Measurements from ENCODE around the gene FLYWCH1. TPM values are rescaled to one million over a fixed set of nuclear protein-coding genes. Genes with fewer than 3 reads are reported as not detected.
A peak's percentile ranks its signal among the peaks of the same experiment; 100 is the strongest.

FLYWCH1 gene
- total and polyA plus RNA-seq, 9 of the 15 experiments (the other 6 are each of a cell fraction or from before 2014, with no cell fraction given) = 0.18 to 33.6 (median 11.3) TPM

DNA sequence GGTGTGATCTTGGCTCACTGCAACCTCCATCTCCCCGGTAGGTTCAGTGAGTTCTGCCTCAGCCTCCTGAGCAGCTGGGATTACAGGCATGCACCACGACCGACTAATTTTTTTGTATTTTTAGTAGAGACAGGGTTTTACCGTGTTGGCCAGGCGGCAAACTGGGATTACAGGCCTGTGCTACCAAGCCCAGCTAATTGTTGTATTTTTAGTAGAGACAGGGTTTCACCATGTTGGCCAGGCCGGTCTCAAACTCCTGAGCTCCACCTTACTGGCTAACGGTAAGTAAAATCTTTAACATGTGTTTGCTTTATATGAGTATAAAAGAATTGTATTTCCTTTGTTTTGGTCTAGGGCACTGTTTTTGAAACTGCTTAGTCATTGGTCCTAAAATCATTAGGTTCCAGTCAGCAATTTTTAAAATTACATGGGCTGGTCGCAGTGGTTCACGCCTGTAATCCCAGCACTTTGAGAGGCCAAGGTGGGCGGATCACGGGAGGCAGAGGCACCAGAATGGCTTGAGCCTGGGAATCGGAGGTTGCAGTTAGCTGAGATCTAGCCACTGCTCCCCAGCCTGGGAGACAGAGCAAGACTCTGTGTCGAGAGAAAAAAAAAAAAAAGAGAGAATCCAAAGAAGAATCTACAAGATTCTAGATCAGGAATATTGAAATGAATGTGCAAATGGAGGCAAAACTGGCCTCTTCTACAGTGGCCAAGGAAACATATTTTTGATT lies 3.6 kb downstream of the FLYWCH1 start (continued):
- TF ChIP-seq MLX (CRISPR knock-in tag; conservative IDR thresholded peaks at IDR 0.05) = no peak
- peak; percentile 100 for TF ChIP-seq C11orf30 (IDR thresholded peaks at IDR 0.05; ENCODE audit: low read depth)
- no peak for TF ChIP-seq KLF1 (tag; IDR thresholded peaks at IDR 0.05)
- TF ChIP-seq ZBTB17 (CRISPR knock-in tag; IDR thresholded peaks at IDR 0.05) = no peak
- TF ChIP-seq MAFG (tag; conservative IDR thresholded peaks at IDR 0.05) = peak; percentile 99
- no peak for TF ChIP-seq ZNF140 (CRISPR knock-in tag; IDR thresholded peaks at IDR 0.05)
- TF ChIP-seq SMAD4 (CRISPR knock-in tag; conservative IDR thresholded peaks at IDR 0.05) = 0 out of 2 replicates have a peak, but pooled peaks have one; percentile 28

DNA sequence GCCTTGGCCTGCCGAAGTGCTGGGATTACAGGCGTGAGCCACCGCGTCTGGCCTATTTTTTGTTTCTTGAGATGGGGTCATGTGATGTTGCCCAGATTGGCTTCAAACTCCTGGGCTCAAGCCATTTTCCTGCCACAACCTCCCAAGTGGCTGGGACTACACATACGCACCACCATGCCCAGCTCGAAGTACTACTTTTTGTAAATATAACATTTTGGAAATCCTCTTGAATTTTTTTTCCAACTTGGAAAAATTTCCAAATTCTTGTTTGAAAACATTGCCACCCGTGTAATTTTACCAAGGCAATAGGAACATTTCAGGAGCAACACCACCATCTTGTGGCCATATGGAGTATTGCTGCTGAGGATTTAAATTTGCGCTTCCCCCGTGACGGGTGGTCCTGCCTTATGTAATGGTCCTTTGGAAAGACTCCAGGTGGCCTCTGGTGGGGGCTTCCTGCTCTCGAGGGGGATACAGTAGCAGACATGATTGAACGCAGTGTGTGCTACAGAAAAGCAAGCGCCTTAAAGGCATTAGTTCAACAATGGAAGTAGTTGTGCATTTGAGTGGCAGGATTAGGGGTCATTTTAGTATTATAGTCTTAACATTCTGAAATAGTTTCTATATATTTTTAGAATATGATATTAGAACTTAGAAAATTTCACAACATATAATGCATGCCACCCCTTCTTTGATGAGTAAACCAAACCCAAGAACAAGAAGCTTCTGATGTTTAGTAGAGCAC lies 8.0 kb downstream of the FLYWCH1 start:
- 14% methylated on average over 13 of the region's 13 CpGs for WGBS (ENCODE audit: insufficient coverage, low coverage, missing lambda C conversion rate)
- Histone ChIP-seq H4K20me1 (replicated peaks; ENCODE audit: control insufficient read depth, insufficient read depth, low read length) (no peaks in the 10 kb centered on the region), H3K4me3 (no peak overlapping the region), H2AFZ (ENCODE audit: low read depth, low read length) (no peak overlapping the region), H3K9me3 (replicated peaks; ENCODE audit: control insufficient read depth, insufficient read depth, low read depth, low read length) (no peaks in the 10 kb centered on the region), H3K79me2 (ENCODE audit: control insufficient read depth, insufficient read depth, low read length) (no peaks in the 10 kb centered on the region), H3K36me3 (ENCODE audit: control insufficient read depth, insufficient read depth, low read length) (peaks cover 39% of the 10 kb centered on the region; the same call in 1 of the 3 replicates), H3K27me3 (ENCODE audit: control insufficient read depth in 2 of 2, insufficient read depth in 2 of 2, low read length in 2 of 2) (no peaks in the 10 kb centered on the region), H3K9ac (ENCODE audit: insufficient read depth in 1 of 2, low read depth in 2 of 2, low read length in 2 of 2) (no peak overlapping the region), H3K4me1 (replicated peaks in 1 of 2; ENCODE audit: control insufficient read depth in 2 of 2, insufficient read depth in 2 of 2, low read length in 2 of 2) (peaks cover 9 to 11% of the 10 kb centered on the region in 2 experiments), H3K4me2 (ENCODE audit: insufficient read depth, low read length) (no peak overlapping the region), H3K9me1 (ENCODE audit: control insufficient read depth, insufficient read depth, low read length) (no peaks in the 10 kb centered on the region), H3K27ac (ENCODE audit: extremely low read depth, low read depth, low read length) (no peak overlapping the region)
- in situ Hi-C loops (cut with MboI) (no loop called here), intact Hi-C loops (cut with micrococcal nuclease) (loop anchor here (2.0 to 5.0 kb wide), 2 partner anchors 45 to 82 kb away; no protein-coding TSS in a partner anchor)
- DNase-seq (ENCODE audit: extremely low read depth in 1 of 4, low spot score in 3 of 4) = peak; percentile 58 to 76 (median 62)
- peak; percentile 70 for ATAC-seq
- POLR2A ChIA-PET = interaction anchor here (0.7 to 1.4 kb wide), 2 partner anchors 20 to 63 kb away, joined by 3 read pairs; no protein-coding TSS in a partner anchor
- peak; percentile 96 for FAIRE-seq
- no TSS peak for BruUV-seq (replicated peaks)
- CTCF ChIA-PET (ENCODE audit: low intra/inter-chr PET ratio) = interaction anchor here (0.7 to 2.7 kb wide), 5 partner anchors 38 to 904 kb away, joined by 3 to 23 read pairs (median 6); no protein-coding TSS in a partner anchor
- TF ChIP-seq E2F3 (CRISPR knock-in tag; IDR thresholded peaks at IDR 0.05) = no peak
- no peak for TF ChIP-seq ZNF717 (CRISPR knock-in tag; IDR thresholded peaks at IDR 0.05)
- TF ChIP-seq SRSF9 (IDR thresholded peaks at IDR 0.05; ENCODE audit: borderline replicate concordance, low read depth, low read length) = no peak
- TF ChIP-seq TSC22D4 (tag; IDR thresholded peaks at IDR 0.05) = no peak
- no peak for TF ChIP-seq SETDB1 (IDR thresholded peaks at IDR 0.05; ENCODE audit: low read length)
- TF ChIP-seq, protein P1, sequence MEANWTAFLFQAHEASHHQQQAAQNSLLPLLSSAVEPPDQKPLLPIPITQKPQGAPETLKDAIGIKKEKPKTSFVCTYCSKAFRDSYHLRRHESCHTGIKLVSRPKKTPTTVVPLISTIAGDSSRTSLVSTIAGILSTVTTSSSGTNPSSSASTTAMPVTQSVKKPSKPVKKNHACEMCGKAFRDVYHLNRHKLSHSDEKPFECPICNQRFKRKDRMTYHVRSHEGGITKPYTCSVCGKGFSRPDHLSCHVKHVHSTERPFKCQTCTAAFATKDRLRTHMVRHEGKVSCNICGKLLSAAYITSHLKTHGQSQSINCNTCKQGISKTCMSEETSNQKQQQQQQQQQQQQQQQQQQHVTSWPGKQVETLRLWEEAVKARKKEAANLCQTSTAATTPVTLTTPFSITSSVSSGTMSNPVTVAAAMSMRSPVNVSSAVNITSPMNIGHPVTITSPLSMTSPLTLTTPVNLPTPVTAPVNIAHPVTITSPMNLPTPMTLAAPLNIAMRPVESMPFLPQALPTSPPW (CRISPR knock-in tag; IDR thresholded peaks at IDR 0.05) = 0 out of 2 replicates have a peak, but pooled peaks have one; percentile 28
- TF ChIP-seq CEBPB (tag; IDR thresholded peaks at IDR 0.05) = 0 out of 2 replicates have a peak, but pooled peaks have one; percentile 6
- TF ChIP-seq TFE3 (CRISPR knock-in tag; IDR thresholded peaks at IDR 0.05) = peak; percentile 76
- TF ChIP-seq NFYB (IDR thresholded peaks at IDR 0.05; ENCODE audit: extremely low read depth, insufficient read length) = no peak

All from K562 (cell line).